DND-41 (cell line): Measurements from ENCODE around the gene EEF2K.

Experiments
- ATAC-seq: fragments of 200-7000 bp; cut with Tn5 transposase; 3 replicates; pipeline ENCODE4 v1.9.1; 2021; ENCODE audit warnings: low read depth; ENCODE audit not compliant: insufficient read depth
- DNase-seq: peaks from one replicate; pipeline ENCODE4 v3.0.0-alpha.2; 2020
- H2AFZ ChIP-seq: 2 replicates; pipeline ENCODE4 v1.6.0; 2012; ENCODE audit warnings: low read depth, low read length
- H3K27ac ChIP-seq: 2 replicates; pipeline ENCODE4 v1.5.1; 2012; ENCODE audit warnings: low read length, inconsistent platforms
- H3K27me3 ChIP-seq: fragments of 200-600 bp; sonication (generic); 2 replicates; pipeline ENCODE4 v1.6.0; 2012; ENCODE audit warnings: low read length, mild to moderate bottlenecking, inconsistent platforms; ENCODE audit not compliant: insufficient read depth, poor library complexity
- H3K36me3 ChIP-seq: 2 replicates; pipeline ENCODE4 v1.5.1; 2012; ENCODE audit warnings: low read length, inconsistent platforms; ENCODE audit not compliant: insufficient read depth
- H3K4me1 ChIP-seq: 2 replicates; pipeline ENCODE4 v1.5.1; 2012; ENCODE audit warnings: mild to moderate bottlenecking, low read length; ENCODE audit not compliant: insufficient read depth
- H3K4me2 ChIP-seq: 2 replicates; pipeline ENCODE4 v1.6.0; 2012; ENCODE audit warnings: mild to moderate bottlenecking, moderate library complexity, low read length, inconsistent platforms; ENCODE audit not compliant: insufficient read depth
- H3K4me3 ChIP-seq, 2 experiments: fragments of 200-600 bp in 1 of 2; shearing (Covaris generic) in 1 of 2; 2 replicates each; pipeline ENCODE4 v1.5.1; 2012 to 2016; ENCODE audit warnings: inconsistent platforms in 2 of 2, low read length in 2 of 2, mild to moderate bottlenecking in 2 of 2, low read depth in 1 of 2, moderate library complexity in 1 of 2
- H3K79me2 ChIP-seq: 2 replicates; pipeline ENCODE4 v1.6.0; 2012; ENCODE audit warnings: low read length, inconsistent platforms; ENCODE audit not compliant: insufficient read depth
- H3K9ac ChIP-seq: 2 replicates; pipeline ENCODE4 v1.6.0; 2012; ENCODE audit warnings: low read depth, mild to moderate bottlenecking, inconsistent platforms, low read length, moderate library complexity
- H3K9me3 ChIP-seq: 2 replicates; pipeline ENCODE4 v1.5.1; 2012; ENCODE audit warnings: low read length, moderate library complexity, mild to moderate bottlenecking, inconsistent platforms; ENCODE audit not compliant: insufficient read depth, severe bottlenecking
- H4K20me1 ChIP-seq: 2 replicates; pipeline ENCODE4 v1.6.0; 2012; ENCODE audit warnings: low read length; ENCODE audit not compliant: insufficient read depth
- EZH2 ChIP-seq: IDR thresholded peaks from 3 replicates; pipeline ENCODE4 v1.6.1; 2012; ENCODE audit warnings: borderline replicate concordance, low read depth, mild to moderate bottlenecking, moderate library complexity, low read length, inconsistent platforms; ENCODE audit not compliant: severe bottlenecking
- TF ChIP-seq, protein P1 (sequence below): IDR thresholded peaks from 2 replicates; pipeline ENCODE4 v1.5.1; 2012; ENCODE audit warnings: borderline replicate concordance, low read length, moderate library complexity, mild to moderate bottlenecking; ENCODE audit not compliant: poor library complexity, severe bottlenecking; ENCODE audit errors: extremely low read depth

EEF2K gene

DNA sequence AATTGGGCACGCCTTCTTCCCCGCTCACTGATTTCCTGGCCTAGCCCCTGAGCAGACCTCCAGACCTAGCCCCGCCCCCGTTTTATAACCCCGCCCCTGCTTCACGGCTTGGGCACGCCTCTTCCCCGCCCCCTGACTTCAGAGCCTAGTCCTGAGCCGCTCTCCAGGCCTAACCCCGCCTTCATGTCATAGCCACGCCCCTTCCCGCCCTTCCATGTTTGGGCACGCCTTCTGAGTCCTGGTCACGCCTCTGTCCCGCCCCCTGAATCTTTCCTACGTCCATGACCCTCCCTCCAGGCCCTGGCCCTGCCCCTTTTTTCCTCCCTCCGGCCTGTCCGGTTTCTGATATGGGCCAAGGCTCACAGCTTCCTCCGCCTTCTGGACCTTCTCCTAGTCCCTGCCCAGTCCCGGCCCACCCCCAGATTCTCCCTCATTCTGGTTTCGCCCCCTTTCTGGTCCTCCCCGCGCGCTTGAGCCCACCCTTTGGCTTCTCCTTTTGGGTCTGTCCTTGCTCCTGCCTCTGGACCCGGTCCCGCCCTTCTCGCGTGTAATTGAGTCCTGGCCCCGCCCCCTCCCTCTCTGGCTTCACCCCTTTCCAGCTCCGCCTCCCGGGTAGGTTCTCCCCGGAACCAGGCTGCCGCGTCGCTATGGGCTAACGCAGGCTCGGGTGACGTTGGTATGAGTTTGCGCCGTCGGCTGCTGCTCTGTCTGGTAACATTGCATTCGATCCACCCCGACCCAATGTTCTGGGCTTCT lies 15.1 kb upstream of the EEF2K start:
- Histone ChIP-seq H3K27ac (peak overlapping the region; percentile 66; the same call in 1 of the 2 replicates), H3K4me3 (peak overlapping the region; percentile 56 to 79), H3K9me3 (no peaks in the 10 kb centered on the region), H2AFZ (peak overlapping the region; percentile 82), H4K20me1 (no peaks in the 10 kb centered on the region), H3K79me2 (no peaks in the 10 kb centered on the region), H3K4me2 (peak overlapping the region; percentile 97), H3K4me1 (peaks cover 55% of the 10 kb centered on the region), H3K36me3 (no peaks in the 10 kb centered on the region), H3K27me3 (no peaks in the 10 kb centered on the region), H3K9ac (peak overlapping the region; percentile 56)
- TF ChIP-seq, protein P1, sequence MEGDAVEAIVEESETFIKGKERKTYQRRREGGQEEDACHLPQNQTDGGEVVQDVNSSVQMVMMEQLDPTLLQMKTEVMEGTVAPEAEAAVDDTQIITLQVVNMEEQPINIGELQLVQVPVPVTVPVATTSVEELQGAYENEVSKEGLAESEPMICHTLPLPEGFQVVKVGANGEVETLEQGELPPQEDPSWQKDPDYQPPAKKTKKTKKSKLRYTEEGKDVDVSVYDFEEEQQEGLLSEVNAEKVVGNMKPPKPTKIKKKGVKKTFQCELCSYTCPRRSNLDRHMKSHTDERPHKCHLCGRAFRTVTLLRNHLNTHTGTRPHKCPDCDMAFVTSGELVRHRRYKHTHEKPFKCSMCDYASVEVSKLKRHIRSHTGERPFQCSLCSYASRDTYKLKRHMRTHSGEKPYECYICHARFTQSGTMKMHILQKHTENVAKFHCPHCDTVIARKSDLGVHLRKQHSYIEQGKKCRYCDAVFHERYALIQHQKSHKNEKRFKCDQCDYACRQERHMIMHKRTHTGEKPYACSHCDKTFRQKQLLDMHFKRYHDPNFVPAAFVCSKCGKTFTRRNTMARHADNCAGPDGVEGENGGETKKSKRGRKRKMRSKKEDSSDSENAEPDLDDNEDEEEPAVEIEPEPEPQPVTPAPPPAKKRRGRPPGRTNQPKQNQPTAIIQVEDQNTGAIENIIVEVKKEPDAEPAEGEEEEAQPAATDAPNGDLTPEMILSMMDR = no peak
- no peak for TF ChIP-seq EZH2
- peak; percentile 47 for ATAC-seq
- peak; percentile 92 for DNase-seq

DNA sequence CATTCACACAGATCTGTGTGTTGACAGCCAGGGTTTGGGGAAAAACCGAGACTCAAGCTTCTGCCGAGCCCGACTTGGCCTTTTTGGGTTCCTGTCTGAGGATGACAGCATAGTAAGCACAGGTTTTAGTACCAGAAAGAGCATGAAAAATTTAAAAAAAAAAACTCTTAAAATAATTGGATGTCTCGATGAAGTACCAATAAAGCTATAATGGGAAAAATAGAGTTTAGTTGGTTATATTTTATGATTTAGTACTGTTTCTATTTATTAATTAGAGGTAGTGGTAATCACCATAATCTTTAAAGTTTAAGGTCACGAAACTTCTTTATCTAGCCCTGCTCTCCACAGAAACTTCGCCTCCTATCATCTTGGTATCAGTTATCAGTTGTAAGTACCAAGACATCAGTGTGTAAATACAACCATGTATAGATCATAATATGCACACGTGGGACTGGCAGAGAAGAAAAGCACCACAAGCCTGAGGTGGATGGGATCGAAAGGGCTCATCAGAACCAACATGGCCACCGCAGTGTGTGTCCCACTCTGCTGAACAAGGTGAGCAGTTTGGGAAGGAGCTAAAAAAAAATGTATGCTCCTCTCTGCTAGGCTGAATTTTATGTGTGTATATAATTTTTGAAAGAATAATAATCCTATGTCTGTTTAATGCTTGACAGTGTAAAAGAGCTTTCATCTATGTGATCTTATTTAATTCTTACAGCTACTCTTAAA lies 14.4 kb upstream of the EEF2K start:
- Histone ChIP-seq H3K9ac (peak overlapping the region; percentile 56), H4K20me1 (no peaks in the 10 kb centered on the region), H2AFZ (peak overlapping the region; percentile 82), H3K4me3 (peak overlapping the region; percentile 56 to 78; a peak in 3 of 4 replicates), H3K27me3 (no peaks in the 10 kb centered on the region), H3K9me3 (no peaks in the 10 kb centered on the region), H3K27ac (peak overlapping the region; percentile 55; the same call in 1 of the 2 replicates), H3K36me3 (no peaks in the 10 kb centered on the region), H3K4me1 (peaks cover 63% of the 10 kb centered on the region), H3K4me2 (peak overlapping the region; percentile 97), H3K79me2 (no peaks in the 10 kb centered on the region)
- DNase-seq (no peak), ATAC-seq (no peak)
- TF ChIP-seq EZH2 = no peak
- TF ChIP-seq, protein P1 = no peak

DNA sequence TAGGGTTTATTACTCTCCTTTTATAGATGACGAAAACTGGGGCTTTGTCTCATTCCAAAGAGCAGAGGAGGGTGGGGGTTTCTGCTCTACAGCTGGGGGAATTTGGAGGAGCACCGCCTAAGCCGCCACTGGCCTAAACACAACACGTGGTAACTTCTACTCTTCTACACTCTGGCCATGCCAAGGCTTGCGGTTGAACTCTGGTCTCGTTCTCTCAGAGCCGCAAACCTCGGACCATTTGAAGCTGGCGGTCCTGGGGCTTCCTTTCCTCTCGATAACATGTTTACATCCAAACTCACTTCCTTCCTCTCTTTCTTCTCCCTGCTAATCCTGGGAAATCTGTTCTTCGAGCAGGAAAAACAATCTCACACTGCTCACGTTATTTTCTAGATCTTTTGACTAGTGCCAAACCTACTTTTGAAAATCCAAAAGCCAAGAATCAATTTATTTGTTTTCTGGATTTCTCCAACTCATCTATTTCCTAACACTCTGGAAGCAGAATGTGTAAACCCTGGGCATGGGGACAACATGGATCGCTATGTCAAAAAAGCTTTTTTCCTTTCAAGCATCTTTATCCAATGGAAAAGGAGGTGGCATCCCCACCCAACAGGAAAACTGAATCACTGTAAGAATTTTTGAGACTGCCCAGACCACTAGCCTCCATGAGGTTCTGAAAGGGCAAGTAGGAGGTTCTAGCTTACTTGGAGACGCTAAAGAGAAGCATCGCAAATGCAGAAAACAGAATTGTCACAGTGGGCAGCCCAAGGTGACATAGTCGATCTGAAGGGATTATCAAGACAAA lies 13.6 kb upstream of the EEF2K start:
- Histone ChIP-seq H2AFZ (peak overlapping the region; percentile 44; the same call in 1 of the 2 replicates), H3K27ac (no peak overlapping the region; the same call in 1 of the 2 replicates), H3K9ac (peak overlapping the region; percentile 56), H3K9me3 (no peaks in the 10 kb centered on the region), H3K36me3 (no peaks in the 10 kb centered on the region), H3K79me2 (no peaks in the 10 kb centered on the region), H3K4me1 (peaks cover 65% of the 10 kb centered on the region), H3K27me3 (no peaks in the 10 kb centered on the region), H3K4me3 (peak overlapping the region in 1 of 2 experiments; percentile 78; a peak in 2 of 4 replicates), H4K20me1 (no peaks in the 10 kb centered on the region), H3K4me2 (peak overlapping the region; percentile 97)
- no peak for TF ChIP-seq EZH2
- TF ChIP-seq, protein P1 = no peak
- peak; percentile 15 for ATAC-seq
- peak; percentile 79 for DNase-seq
